Measurements from ENCODE around the gene CFAP46. TPM values are rescaled to one million over a fixed set of nuclear protein-coding genes. Genes with fewer than 3 reads are reported as not detected.
"Not testable (repeated sequence)": the region's sequence is repeated elsewhere in the genome, so short reads cannot be mapped to it uniquely, and the experiment has no call there.

CFAP46 gene
- total RNA-seq, 1 donor from 2014 or later = 10.9 TPM

DNA sequence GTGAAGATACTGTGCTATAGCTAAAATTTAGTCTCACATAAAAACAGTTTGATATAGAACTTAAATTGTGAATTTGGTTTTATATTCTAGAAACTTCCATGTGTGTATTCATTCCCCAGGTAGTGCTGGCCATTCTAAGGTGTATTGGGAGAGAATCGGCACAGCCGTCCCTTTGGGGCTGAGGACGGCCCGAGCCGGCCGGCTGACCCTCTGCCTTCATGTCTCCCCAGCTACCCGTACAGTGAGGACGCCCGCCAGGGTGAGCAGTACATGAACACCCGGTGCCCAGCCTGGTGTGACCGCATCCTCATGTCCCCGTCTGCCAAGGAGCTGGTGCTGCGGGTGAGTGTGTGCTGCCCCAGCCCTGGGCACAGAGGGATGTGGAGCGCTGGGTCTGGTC is 164.9 kb downstream of the CFAP46 start:
- DNase-seq (ENCODE audit: extremely low spot score, unreplicated experiment) = no peak
- Mint-ChIP-seq H3K27ac (no peak overlapping the region), H3K4me3 (no peak overlapping the region), H3K4me1 (ENCODE audit: unreplicated experiment) (peaks cover 5% of the 10 kb centered on the region), H3K27me3 (peaks cover 18% of the 10 kb centered on the region), H3K9me3 (no peaks in the 10 kb centered on the region), H3K36me3 (peaks cover 4% of the 10 kb centered on the region)
- TF ChIP-seq, protein P1, sequence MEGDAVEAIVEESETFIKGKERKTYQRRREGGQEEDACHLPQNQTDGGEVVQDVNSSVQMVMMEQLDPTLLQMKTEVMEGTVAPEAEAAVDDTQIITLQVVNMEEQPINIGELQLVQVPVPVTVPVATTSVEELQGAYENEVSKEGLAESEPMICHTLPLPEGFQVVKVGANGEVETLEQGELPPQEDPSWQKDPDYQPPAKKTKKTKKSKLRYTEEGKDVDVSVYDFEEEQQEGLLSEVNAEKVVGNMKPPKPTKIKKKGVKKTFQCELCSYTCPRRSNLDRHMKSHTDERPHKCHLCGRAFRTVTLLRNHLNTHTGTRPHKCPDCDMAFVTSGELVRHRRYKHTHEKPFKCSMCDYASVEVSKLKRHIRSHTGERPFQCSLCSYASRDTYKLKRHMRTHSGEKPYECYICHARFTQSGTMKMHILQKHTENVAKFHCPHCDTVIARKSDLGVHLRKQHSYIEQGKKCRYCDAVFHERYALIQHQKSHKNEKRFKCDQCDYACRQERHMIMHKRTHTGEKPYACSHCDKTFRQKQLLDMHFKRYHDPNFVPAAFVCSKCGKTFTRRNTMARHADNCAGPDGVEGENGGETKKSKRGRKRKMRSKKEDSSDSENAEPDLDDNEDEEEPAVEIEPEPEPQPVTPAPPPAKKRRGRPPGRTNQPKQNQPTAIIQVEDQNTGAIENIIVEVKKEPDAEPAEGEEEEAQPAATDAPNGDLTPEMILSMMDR (conservative IDR thresholded peaks at IDR 0.05) = no peak

DNA sequence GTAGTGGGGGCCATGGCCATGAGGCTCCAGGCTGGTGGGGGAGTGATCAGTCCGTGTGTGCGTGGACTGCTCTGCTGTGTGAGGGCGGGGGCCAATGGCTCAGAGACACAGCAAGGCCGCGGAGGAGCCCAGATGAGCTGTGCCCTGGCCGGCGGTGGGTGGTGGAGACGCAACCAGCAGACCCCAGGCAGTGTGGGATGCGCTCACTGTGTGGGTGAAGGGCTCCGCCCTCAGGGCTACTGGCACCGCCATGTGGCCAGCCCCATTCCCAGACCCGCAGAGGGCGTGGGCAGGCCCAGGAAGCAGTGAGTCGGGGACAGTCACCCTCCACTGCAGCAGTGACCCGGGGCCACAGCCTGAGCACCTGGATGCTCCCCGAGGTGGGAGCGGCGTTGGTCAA is 165.5 kb downstream of the CFAP46 start:
- Mint-ChIP-seq H3K27me3 (peaks cover 15% of the 10 kb centered on the region), H3K4me1 (ENCODE audit: unreplicated experiment) (peaks cover 5% of the 10 kb centered on the region), H3K36me3 (peaks cover 4% of the 10 kb centered on the region), H3K4me3 (no peak overlapping the region), H3K27ac (no peak overlapping the region), H3K9me3 (no peaks in the 10 kb centered on the region)
- TF ChIP-seq, protein P1 (conservative IDR thresholded peaks at IDR 0.05) = no peak
- no peak for DNase-seq (ENCODE audit: extremely low spot score, unreplicated experiment)

DNA sequence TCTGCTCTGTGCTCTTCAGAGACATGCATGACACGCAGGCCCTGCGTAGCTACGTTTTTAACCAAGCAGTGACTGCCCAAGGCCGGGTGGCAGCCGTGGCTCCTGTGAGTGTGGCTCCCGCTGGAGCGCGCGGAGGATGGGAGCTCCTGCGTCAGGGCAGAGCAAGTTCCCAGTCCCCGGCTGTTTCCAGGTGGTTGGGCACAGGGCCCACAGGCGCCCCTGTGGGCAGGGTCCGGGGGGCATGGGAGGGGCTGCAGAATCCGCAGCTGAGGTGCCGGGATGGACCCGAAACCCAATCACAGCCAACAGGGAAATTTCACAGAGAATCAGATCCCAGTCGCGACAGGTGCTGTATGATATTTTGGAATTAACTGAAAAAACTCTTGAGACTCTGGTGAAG is 166.2 kb downstream of the CFAP46 start:
- Mint-ChIP-seq H3K36me3 (peaks cover 4% of the 10 kb centered on the region), H3K4me3 (no peak overlapping the region), H3K27me3 (peaks cover 9% of the 10 kb centered on the region), H3K9me3 (no peaks in the 10 kb centered on the region), H3K4me1 (ENCODE audit: unreplicated experiment) (peaks cover 5% of the 10 kb centered on the region), H3K27ac (no peak overlapping the region)
- TF ChIP-seq, protein P1 (conservative IDR thresholded peaks at IDR 0.05) = no peak
- DNase-seq (ENCODE audit: extremely low spot score, unreplicated experiment) = no peak

DNA sequence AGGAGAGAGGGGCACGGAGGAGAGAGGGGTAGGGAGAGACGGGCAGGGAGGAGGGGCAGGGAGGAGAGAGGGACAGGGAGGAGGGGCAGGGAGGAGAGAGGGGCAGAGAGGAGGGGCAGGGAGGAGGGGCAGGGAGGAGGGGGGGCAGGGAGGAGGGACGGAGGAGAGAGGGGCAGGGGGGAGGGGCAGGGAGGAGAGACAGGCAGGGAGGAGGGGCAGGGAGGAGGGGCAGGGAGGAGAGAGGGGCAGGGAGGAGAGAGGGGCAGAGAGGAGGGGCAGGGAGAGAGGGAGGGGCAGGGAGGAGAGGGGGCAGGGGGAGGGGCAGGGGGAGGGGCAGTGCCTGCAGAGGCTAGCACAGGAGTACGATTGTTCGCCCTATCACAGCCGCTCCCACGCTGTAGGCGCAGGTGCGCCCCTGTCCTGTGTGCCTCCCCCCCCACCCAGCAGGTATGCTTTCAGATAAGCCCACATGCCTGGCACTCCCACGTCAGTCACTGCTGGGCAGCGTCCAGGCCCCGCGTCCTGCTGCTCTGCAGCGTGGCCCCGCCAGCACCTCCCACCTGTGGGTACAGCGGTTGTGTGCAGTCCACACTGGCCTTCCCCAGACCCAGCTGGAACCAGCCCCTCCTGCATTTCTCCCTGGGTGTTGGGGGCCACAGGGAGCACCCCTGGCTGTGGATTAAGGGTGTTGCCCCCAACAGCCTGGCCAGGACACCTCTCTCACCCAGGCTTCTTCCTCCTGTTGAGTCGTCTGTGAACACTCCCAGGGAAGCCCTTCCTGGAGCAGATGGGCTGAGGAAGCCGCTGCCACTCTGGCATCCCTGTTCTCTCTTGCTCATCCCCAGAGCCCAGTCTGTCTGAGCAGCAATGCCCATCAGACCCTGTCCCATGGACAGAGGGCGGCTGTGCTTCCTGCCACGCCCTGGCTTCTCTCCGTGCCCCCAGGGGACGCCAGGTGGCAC is 167.2 kb downstream of the CFAP46 start:
- no peaks in the 10 kb centered on the region for H3K9me3 Mint-ChIP-seq
- H3K27ac Mint-ChIP-seq = no peak overlapping the region
- H3K27me3 Mint-ChIP-seq = peaks cover 5% of the 10 kb centered on the region
- no peak overlapping the region for H3K4me3 Mint-ChIP-seq
- TF ChIP-seq, protein P1 (conservative IDR thresholded peaks at IDR 0.05) = no peak
- DNase-seq (ENCODE audit: extremely low spot score, unreplicated experiment) = no peak
- peaks cover 5% of the 10 kb centered on the region for H3K4me1 Mint-ChIP-seq (ENCODE audit: unreplicated experiment)
- H3K36me3 Mint-ChIP-seq = peaks cover 4% of the 10 kb centered on the region

DNA sequence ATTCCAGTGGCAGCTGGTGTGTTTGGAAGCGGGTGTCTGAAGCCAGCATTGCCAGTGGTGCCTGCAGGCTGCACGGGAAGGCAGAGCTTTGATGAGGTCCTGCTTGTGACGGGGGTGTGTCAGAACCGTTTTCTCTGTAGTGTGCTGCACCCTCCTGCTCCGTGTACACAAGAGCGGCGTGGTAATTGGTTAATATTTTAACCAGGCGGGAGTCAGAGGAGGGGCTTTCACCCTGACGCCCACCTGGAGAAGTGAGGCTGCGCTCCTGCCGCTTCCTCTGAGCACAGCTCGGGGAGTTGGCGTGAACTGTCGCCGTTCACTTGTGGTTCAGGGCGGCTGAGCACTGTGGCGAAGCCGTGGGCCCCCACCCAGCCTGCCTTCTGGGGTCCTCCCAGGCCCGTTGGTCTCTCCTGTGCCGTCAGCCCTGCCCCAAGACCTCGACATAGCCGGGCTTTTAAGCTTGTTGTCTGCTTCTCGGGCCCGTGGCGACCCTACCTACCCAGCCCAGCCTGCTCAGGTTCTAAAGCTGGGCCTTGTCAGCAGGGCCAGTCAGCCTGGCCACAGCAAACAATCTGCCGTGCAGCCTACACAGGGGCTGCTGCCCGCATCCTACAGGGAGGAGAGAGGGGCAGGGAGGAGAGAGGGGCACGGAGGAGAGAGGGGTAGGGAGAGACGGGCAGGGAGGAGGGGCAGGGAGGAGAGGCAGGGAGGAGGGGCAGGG is 168.0 kb downstream of the CFAP46 start:
- Mint-ChIP-seq H3K4me1 (ENCODE audit: unreplicated experiment) (peaks cover 5% of the 10 kb centered on the region), H3K9me3 (no peaks in the 10 kb centered on the region), H3K27me3 (no peaks in the 10 kb centered on the region), H3K27ac (peak overlapping the region; percentile 65), H3K4me3 (peak overlapping the region; percentile 26), H3K36me3 (peaks cover 4% of the 10 kb centered on the region)
- TF ChIP-seq, protein P1 (conservative IDR thresholded peaks at IDR 0.05) = no peak
- DNase-seq (ENCODE audit: extremely low spot score, unreplicated experiment) = no peak

DNA sequence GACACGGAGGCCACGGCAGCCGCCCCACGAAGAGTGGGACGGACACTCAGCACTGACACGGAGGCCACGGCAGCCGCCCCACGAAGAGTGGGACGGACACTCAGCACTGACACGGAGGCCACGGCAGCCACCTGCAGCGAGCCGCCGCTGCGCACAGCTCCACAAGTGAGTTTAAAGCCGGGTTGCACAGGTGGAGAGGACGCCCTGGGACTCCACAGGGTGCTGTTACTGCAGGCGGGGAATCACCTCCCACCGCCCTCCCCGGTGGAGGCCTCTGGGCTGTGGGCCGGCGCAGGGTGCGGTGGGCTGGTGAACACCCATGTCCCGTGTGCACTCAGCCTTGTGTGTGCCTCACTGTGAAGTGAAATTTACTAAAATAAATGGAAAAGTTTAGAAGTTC is 169.6 kb downstream of the CFAP46 start:
- not testable (repeated sequence) for H3K27ac Mint-ChIP-seq; H3K4me1 Mint-ChIP-seq (ENCODE audit: unreplicated experiment); DNase-seq (ENCODE audit: extremely low spot score, unreplicated experiment); H3K9me3 Mint-ChIP-seq; H3K27me3 Mint-ChIP-seq; H3K36me3 Mint-ChIP-seq; H3K4me3 Mint-ChIP-seq

Measured in type B pancreatic cell (in vitro differentiated cells).